GM21447 (cell line): ENCODE results near the gene TRPM3.

Experiments
- ATAC-seq: cut with Tn5 transposase; IDR thresholded peaks from one replicate; pipeline ENCODE4 v1.9.1; 2021; ENCODE audit not compliant: unreplicated experiment

Gene TRPM3

DNA sequence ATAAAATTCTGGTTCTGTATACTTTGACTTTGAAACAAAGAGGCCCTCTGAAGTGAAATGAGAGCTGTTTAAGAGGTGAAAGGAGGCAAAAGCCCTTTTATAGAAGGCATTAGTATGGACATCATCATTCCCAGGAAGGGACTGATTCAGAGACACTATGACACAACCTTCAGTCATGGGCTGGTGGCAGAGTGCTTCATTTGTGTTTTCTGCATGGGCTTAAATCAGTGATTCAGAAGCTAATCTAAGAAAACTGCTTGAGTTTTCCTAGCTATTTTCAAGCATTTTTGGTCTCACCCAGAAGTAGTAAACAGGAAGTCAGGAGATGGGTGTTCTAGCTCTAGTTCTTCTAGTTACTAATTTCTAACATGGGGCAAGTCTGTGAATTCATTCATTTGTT lies 288.9 kb downstream of the TRPM3 start:
- ATAC-seq, result no peak

DNA sequence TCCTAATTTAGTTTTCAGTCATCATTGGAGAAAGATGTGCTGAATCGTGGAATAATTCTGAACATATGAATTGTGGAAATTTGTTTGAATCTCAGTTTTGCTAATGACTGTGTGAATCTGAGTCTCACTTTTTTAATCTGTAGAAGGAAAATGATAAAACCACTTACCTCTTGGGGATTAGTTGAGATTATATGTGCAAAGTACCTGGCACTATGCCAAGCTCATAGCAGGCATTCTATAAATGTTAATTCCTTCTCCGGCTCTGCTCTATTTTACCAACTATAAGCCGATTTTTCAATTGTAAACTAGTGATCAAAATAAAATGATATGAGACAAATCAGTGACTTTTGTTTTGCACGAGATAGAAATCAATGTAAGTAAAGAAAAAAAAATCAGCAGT lies 290.8 kb downstream of the TRPM3 start:
- ATAC-seq, result no peak

DNA sequence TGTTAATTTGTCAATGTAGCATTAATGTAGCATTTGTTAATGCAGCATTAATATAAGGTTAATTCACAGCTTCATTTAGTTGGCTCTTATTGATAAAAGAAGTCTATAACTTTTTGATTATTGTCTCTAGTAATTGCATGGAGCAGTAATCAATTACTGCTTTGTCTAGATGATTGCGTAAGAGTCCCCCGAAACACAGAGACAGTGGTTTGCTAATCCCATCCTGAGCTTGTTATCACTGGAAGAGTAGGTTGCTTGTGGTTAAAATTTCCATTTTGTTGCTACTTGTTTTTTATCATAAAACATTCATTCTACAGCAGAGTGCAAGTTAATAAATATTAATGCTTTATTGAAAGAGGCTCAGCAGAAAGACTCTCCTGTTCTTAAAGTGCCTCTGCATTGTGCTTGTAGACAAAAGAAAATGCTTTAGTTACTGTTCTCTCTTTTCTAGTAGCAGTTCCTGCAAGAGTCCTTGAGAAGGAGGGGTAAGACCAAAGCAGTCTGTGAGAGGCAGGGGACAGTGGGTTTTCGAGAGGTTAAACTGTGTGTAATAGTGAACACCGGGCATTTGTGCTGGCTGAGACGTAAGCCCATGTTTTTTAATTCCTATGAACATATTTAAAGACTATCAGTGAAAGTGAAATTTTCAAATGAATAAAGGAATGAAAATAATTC lies 291.7 kb downstream of the TRPM3 start:
- ATAC-seq, result no peak

DNA sequence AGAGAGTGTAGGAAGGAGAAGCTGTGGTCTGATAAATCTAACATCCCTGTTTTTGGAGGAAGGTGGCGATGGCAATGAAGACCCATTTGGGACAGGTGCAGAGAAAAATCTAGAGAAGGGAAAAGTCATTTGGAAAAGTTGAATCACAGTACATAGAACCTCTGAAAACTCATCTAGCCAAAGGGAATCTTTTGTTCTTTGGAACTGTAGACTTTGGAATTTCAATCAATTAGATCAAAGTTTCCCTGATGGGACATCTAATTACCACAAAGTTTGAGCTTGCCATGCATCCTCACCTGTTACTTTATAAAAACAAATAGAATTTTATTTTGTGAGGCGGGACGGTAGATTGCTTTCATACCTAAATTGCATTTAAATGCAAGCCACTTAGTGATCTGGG lies 294.9 kb downstream of the TRPM3 start:
- ATAC-seq, result no peak

DNA sequence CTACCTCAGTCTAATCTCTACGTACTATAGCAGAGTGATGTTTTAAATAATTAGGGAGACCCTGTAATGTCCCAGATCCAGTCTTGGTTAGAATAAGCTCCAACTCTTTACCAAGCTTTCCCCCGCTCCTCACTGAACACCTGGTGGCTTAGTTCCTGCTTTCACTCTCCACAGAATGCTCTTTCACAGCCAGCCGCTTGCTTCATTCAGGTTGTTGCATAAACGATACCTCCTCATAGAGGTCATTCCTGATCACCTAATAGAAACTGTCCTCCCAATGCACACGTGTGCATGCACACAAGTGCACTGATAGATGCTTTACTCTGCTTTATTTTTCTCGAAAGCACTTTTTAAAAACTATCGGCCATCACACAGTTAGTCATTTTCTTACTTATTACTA lies 298.1 kb downstream of the TRPM3 start:
- no peak for ATAC-seq

DNA sequence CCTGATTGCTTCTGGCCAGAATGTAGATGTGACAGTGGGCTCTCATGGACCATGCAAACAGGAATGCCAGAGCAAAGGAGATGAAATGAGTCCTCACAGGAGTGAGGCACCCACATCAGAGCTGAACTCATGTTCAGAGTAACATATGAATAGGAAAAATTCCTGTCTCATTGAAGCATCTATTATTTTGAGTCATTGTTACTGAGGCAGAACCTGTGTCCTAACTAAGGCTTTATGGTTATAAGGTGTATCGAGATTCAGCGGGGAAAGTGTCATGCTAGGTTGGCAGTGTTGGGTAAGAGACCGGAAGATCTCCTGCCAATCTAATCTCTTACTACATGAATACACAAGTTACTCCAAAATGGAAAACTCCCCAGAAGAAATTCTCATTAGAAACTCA lies 304.1 kb downstream of the TRPM3 start:
- no peak for ATAC-seq

DNA sequence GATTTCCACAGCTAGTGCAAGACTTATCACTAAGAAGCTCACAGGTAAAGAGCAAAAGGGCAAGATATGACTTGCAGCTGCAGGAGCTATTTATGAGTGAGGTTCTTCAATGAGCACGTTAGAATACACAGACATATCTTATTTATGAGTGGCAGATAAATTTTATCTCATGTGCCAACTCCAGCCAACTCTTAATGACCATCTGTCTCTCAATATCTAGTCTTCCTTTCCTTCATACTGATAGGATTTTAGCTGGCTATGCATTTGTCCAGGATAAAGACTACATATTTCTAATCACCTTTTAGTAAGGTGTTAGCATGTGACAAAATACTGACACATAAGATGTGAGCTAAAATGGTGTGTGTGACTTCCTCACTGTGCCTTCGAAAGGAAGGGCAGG lies 304.5 kb downstream of the TRPM3 start:
- ATAC-seq, result no peak

DNA sequence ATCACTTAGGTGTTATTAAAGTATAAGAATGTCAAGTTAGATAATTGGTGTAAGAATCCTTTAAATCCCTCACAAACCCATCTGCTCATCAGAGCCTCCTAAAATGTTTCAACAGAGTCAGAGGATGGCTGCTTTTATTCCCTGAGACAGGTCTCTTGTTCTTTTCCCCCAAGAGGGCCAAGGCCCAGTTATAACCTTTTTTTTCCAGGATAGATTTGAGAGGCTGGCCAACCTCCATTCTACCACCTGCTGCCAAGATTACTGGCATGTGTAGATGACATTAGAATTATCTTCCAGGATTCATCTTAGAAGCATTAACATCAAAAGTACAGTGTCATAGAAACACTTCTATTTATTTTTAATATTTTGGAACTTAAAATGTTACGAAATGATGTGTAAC lies 305.1 kb downstream of the TRPM3 start:
- no peak for ATAC-seq

DNA sequence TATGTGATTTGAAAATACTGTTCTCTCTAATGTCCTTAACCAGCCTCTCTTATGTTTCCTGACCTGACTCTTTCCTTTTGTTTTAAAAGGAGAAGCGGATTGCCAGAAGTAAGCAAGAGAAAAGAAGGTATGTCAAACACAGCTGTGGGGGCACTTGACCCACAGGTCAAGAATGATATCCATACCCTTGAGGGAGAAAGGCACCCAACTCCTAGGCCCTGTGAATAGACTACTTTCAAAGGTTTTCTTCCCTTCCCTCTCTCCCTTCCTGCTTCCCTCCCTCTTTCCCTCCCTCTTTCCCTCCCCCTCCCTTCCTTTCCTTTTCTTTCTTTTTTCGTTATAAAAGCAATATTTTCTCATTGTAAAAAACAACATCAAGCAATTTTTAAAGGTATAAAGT lies 306.8 kb downstream of the TRPM3 start:
- no peak for ATAC-seq

DNA sequence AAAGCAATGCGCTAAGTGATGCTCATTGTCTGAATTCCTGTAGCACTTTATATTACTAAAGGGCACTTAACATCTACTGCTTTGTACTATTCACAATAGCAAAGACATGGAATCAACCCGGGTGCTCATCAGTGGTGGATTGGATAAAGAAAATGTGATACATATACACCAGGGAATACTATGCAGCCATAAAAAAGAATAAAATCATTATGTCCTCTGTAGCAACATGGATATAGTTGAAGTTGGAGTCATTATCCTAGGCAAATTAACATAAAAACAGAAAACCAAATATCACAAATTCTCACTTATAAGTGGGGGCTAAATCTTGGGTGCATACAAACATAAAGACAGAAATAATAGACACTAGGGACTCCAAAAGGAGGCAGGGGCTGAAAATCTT lies 308.3 kb downstream of the TRPM3 start:
- no peak for ATAC-seq

DNA sequence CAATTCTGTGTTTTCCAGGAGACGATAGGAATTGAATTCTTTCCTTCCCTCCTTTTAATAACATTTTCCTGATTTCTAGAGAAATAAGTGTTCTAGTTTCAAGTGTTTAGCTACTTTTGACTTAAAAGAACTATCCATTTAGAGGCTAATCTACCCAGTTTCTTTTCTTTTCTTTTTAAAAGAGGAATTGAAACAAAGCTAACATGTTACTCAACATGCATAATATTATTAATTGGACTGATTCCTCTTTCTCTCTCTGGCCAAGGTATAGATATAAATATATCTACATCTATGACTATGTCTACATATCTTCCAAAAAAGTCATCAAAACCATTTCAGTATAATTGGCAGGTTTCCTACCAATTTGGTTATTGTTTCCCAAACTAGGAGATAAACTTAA lies 309.8 kb downstream of the TRPM3 start:
- no peak for ATAC-seq

DNA sequence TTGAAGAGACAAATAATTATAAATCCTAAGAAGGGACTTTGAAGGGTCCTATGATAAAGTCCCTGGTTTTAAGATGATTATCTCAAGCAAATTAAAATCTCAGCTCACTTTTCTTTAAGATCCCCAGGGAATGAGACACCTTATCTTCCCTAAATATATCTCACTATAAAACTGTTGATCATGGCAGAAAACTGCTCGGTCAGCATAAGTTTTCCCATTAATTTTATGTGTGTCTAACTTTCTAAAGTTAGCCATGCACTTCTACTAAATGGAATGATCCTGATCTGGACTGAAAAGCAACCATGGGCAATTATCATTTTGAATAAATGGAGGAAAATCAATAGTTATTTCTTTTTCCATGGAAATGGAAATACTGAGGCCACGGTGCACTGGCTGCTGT lies 314.5 kb downstream of the TRPM3 start:
- no peak for ATAC-seq

DNA sequence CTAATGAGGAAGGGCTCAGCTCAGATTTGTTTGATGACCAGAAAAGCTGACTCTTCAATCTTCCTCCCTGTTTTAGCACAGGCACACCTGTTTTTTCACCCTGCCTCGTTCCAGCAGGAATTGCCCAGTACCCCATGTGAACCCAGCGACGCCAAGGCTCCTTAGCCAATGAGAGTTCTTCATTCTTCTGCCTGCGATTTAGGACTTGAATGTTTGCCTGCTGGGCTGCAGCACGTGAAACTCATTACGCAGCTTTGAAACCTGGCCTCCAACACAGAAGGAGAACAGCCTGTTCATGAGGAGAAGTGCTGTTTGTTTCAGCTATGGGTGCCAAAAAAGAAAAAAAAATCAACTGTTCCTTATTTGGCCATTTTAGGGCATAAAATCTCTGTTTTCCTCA lies 315.5 kb downstream of the TRPM3 start:
- ATAC-seq, result no peak

DNA sequence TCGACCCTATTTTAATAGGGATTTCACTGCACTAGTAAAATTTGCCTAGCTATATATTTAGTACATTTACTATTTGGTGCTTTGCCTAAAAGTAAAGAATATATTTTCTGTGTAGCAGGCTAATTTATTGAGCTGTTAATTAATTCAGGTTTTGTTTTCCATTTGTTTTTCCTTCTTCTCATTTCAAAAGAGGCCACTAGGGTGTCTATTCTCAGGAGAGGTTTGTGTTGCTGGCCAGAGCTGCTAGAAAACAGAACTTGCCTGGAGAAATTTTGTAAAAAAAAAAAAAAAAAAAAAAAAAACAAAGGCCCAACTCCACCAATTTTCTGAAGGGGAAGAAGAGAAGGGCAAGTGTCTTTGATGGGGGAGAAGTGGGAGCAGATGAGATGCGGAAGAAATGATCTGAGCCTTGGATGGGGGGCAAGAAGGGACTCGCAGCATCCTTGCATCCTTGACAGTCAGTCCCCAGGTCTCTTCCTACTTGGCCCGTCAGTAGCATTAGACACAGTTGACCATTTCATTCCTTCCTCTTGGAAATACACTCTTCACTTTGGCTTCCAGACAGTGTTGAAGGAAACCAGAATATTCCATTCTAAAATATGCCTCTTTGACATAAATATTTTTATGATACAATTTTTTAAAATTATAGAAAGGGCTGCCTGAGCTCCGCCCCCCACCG lies 318.5 kb downstream of the TRPM3 start:
- ATAC-seq, result no peak

DNA sequence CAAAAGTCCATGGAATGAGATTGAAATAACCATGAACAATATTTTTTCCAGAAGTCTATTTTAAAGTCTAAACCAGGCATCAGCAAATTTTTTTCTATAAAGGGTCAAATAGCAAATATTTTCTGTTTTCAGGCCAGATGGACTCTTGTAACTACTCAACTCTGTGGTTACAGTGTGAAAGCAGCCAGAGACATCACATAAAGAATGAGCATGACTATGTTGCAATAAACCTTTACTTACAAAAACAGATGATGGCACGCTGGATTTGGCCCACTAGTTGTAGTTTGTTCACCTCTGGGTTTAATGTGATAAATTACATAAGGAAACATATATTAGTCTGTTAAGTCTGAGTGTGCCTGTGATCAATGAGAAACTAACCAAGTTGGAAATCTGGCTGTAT lies 319.2 kb downstream of the TRPM3 start:
- no peak for ATAC-seq

DNA sequence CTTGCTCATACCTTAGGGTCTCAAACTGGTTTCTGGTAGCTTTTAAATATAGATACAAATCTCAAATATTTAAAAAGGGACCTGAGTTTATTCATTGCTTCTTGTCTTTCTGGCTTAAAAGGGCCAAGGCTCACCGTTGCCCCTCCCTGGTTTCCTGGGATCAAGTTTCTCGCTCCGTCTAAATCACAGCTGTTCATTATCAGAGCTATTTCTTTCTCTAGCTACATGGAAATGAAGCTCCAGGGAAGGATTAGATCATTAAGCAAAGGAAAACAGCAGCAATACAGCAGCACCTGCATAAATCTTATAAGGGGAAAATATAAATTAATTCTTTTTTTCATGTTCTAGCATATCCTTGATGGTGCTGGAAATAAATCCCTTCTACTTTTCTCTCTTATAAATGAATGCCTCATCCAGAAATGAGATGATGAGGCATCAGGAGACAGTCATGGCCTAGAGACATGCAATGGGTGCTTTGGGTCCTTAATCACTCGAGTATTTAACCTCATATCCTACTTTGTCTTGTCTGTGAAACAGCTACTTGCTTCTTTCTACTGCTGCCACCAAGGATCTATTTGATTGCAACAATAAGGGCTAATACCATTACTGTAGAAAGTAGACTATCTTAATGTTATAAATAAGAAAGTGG lies 320.1 kb downstream of the TRPM3 start:
- no peak for ATAC-seq

DNA sequence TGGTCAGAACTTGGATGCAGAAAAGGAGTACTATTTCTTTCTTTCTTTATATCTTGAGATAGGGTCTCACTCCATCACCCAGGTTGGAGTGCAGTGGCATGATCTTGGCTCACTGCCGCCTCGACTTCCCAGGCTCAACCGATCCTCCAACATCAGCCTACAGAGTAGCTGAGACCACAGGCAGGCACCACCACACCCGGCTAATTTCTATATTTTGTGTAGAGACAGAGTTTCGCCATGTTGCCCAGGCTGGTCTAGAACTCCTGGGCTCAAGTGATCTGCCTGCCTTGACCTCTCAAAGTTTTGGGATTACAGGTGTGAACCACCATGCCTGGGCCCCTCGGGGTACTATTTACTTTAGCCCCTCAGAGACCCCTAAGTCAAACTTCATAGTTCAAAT lies 323.4 kb downstream of the TRPM3 start:
- no peak for ATAC-seq

DNA sequence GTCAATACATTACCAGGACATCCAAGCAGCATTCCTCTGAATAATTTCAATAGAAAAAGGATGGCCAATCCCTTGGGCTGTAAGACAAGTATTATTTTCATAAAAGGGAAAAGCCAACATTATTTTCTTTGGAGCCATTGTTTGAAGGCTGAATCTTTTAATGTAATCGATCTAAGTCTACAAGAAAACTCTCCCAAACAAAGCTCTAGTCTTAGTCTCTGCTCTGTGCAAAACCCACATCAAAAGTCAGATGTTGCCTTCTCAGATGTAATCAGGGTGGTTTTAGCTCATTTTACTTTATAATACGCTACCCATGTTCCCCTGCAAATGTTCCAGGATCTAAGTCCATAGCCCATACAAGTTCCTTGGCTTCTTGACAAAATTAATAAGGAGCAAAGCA lies 325.6 kb downstream of the TRPM3 start:
- ATAC-seq, result no peak

DNA sequence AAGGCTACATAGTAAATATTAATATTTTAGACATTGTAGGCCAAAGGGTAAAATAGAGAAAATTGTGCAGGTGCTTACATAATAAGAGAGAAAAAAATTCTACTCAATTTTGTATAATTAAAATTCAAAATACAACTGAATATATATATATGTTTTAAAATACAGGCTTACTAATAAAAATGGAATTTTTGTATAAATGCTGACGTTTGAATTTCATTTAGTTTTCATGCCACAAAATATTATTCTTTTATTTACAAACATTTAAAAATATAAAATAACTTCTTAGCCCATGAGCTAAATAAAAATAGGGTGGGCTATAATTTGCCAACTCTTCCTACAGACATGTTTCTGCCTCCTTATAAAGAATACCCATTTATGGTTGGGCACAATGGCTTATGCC lies 328.6 kb downstream of the TRPM3 start:
- ATAC-seq, result no peak

DNA sequence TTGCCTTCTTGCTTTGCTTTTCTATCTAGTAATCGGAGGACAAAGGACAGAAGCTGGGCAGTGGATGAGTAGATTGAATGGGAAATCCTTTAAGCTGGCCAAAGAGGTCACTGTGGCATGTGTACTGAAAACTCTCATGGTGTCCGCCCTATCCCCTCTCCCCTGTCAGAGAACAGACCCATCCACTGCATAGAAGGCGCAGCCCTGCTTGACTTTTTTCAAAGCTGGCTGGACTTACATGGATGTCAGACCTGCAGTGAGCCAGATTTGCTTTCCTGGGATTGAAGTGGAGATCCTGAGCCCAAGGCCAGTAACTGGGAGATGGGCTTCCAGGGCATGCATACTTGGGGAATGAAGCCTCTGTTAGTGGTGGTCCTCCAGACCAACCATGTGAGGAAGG lies 329.5 kb downstream of the TRPM3 start:
- ATAC-seq, result no peak

DNA sequence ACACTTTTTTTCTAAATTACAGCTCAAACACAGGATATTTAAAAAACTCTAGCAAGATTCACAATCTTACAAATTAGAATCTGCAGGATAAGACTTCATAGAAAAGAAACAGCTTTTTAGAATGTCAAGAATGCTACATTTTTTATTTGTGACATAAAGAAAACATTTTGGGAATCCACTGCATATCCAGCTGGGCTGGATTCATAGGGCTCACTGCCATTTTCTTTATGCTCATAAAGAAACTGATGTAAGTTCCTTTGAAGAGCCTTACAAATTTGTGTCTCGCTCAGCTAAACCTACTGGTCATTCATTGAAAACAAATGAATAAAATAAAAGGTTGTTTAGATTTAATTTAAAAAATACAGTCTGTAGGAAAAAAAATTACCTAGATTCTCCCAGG lies 332.3 kb downstream of the TRPM3 start:
- no peak for ATAC-seq

DNA sequence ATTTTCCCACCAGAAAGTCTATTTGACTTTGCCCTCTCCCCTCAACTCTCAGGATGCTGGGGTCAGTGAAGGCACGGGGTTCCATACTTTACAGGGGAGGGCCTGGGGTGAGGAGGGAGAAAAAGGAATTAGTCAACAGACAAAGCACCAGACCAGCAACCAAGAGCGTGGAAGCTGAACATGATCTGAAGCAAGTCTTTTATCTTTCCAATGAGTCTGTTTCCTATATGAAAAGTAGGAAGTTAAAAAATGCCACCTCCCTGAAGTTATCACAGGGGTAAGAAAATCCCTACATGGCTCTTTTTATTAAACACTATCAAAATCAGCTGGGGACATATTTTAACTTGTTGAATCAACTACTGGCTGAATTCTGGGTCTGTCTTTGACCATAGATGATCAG lies 337.0 kb downstream of the TRPM3 start:
- no peak for ATAC-seq

DNA sequence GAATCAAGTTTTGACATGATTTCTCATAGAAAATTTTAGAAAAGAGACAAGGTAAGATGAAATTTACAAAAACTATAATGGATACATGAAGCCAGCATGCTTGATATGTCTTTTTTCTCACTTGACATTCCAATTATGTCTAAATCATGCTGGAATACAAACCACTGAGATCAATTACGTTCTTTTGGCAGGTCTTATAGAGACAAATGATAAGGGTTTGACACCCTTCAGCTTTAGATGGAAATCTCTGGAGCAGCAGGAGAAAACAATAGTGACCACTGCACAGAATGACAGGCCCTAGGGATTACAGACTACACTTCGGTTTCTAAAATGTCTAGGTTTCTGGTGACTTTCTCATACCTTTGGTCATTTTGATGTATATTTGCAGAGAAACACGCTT lies 342.9 kb downstream of the TRPM3 start:
- ATAC-seq, result no peak
